Fibroblast of mammary gland (primary cell): Measurements from ENCODE around the gene PRSS33.

Source experiments
- DNase-seq: peaks from one replicate; pipeline ENCODE4 v3.0.0-alpha.2; 2010; ENCODE audit warnings: low read depth
- H3K4me3 ChIP-seq: 2 replicates; pipeline ENCODE4 v1.5.1; 2011; ENCODE audit warnings: low read depth, mild to moderate bottlenecking, low read length, moderate library complexity; ENCODE audit not compliant: control insufficient read depth
- CTCF ChIP-seq: conservative IDR thresholded peaks from 2 replicates; pipeline ENCODE4 v1.5.1; 2011; ENCODE audit warnings: low read depth, low read length, inconsistent platforms; ENCODE audit not compliant: control insufficient read depth, insufficient read depth

Gene PRSS33

GRCh38 chr16:2742323-2743006, 44.9 kb downstream of the PRSS33 start:
- no peak for TF ChIP-seq CTCF
- DNase-seq: no peak
- H3K4me3 ChIP-seq: no peak overlapping the region

- no peak for TF ChIP-seq CTCF
- H3K4me3 ChIP-seq: no peak overlapping the region
- no peak for DNase-seq
Measured at GRCh38 chr16:2741168-2741567, 46.2 kb downstream of the PRSS33 start.

GRCh38 chr16:2740476-2740875, 46.9 kb downstream of the PRSS33 start:
- DNase-seq: no peak
- no peak for TF ChIP-seq CTCF

GRCh38 chr16:2739625-2740430, 47.5 kb downstream of the PRSS33 start:
- DNase-seq: no peak
- no peak for TF ChIP-seq CTCF
- no peak overlapping the region for H3K4me3 ChIP-seq

More at GRCh38 chr16:2740476-2740875, 46.9 kb downstream of the PRSS33 start:
- H3K4me3 ChIP-seq: no peak overlapping the region

- DNase-seq: no peak
- no peak for TF ChIP-seq CTCF
- H3K4me3 ChIP-seq: no peak overlapping the region
Measured at GRCh38 chr16:2738615-2739014, 48.7 kb downstream of the PRSS33 start.

GRCh38 chr16:2737895-2738418, 49.4 kb downstream of the PRSS33 start:
- no peak for TF ChIP-seq CTCF
- H3K4me3 ChIP-seq: no peak overlapping the region
- no peak for DNase-seq
